Superior temporal gyrus (tissue), 1 donor: ENCODE results near the gene NELFCD.

Experiments
- DNase-seq: peaks from one replicate; pipeline ENCODE4 v3.0.0-alpha.2; 2016; ENCODE audit errors: extremely low spot score

NELFCD gene

DNA sequence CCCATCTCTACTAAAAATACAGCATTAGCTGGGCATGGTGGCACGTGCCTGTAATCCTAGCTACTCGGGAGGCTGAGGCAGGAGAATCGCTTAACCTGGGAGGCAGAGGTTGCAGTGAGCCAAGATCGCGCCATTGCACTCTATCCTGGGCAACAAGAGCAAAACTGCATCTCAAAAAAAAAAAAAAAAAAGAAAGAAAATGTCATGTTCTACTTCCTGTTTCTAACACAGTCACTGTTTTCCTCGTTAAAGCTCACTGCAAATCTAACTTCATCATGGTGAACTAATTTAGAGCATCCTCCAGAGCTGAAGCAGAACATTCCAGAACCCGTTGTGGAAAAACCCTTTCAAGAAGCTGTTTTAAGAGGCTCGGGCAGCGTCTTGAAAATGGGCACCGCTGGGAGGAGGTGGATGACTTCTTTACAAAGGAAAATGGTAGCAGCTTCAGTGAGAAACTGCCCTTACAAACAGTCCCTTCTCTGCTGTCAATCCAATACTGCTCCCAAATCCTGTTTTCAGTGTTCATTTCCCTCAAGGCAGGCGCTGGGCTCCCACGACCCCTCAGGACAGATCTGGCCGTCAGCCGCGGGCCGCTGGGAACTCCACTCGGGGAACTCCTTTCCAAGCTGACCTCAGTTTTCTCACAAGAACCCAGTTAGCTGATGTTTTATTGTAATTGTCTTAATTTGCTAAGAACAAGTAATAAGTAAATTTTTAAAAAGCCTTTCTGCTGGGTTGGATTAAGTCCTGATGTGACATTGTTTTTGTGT, 13.5 kb downstream of the NELFCD start:
- DNase-seq, result no peak

- no peak for DNase-seq
These were observed 14.6 kb downstream of the NELFCD start for GRCh38 chr20:58995461-58996225.

GRCh38 chr20:58996226-58996611, 15.2 kb downstream of the NELFCD start:
- DNase-seq, result no peak

DNA sequence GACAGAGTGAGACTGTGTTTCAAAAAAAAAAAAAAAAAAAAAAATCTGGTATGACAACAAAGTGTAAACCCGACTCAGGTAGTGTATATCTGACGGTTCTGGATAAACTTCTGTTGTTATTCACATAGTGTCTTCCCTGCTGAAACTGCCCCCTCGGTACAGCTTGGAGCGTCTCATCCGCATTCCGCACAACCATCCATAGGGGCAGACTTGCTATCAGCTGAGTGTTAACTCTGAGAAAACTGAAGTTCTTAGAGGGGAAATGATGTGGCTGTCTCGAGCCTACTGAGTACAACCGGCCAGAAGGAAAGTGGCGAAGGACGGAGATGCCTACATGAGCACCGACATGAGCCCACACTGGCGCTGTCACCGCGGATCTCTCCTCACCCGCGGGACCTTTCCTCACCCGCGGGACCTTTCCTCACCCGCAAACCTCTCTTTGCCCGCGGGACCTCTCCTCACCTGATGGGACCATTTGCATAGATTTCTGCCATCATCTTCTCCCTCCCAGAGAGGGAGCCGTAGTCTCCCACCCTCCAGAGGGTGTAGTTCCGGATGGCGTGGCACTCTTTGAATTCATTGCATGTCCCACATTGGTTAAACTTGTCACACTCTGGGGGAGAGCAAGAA, 16.2 kb downstream of the NELFCD start:
- no peak for DNase-seq

DNA sequence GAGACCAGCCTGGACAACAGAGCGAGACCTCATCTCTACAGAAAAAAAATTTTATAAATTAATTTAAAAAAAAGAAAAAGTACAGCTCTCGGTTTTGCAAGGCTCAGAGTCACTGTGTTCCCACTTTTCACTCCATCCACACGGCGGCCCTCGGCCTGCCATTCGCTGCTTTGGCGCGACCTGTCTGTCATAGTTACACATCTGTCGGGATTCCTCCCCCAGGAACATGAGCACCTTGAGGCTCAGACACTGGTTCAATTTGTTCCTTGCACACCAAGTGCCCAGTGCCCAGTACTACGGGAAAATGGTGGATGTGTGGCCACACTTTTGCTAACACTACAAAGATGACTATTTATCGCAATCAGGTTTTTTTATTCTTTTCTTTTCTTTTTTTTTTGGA, 17.6 kb downstream of the NELFCD start:
- DNase-seq, result no peak

- DNase-seq, result no peak
These were observed 19.3 kb downstream of the NELFCD start for GRCh38 chr20:59000326-59000725.

- no peak for DNase-seq
These were observed 20.0 kb downstream of the NELFCD start for GRCh38 chr20:59001068-59001448.

DNA sequence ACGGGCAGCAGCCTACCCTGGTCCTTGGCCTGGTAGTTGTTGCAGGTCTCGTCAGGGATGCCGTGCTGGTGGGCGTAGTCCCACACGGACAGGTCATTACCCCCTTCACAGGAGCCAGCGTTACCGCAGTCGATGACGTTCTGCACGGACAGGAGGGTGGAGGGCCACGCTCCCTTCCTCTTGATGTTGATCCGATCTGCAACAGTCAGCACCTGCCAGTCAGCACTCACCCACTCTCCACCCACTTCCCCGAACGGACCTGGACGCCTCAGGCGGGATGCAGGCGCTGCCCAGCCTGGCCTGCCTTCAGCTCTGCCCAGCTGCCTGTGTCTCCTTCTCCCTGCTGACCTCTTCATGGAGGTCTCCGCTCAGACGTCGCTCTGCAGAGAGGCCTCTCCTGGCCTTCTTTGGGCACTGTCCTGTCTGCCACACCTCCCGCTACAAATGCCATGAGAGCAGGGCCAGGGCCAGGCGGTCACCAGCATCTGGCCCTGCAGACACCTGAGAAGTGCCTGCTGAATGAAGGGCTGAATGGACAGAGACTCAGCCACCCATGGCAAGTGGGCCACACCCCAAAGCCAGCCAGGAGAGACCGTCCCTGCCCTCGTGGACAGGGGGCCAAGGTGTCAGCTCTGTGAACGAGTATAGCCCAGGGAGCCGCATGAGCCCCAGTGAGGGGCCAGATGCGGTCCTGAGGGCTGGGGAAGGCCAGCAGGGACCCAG, 20.6 kb downstream of the NELFCD start:
- no peak for DNase-seq

DNA sequence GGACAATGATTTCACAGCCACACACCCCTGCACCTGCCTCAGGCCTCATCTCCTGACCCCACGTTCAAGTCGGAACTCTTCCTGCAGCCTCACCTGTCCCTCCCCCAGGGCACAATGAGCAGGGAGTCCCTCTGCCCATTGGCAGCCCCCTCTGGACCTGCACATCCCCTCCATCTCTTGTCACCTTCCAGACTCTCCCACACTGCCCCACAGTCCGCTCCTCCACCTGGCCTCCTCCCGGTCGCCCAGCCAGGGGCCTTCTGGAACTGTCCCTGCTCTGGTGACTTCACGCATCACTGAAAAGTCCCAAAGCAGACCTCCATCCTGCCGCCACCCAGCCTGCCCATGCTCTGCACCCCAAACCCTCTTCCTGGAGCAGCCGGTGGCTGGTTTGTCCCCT, 21.3 kb downstream of the NELFCD start:
- DNase-seq, result no peak

GRCh38 chr20:59002874-59003399, 21.9 kb downstream of the NELFCD start:
- DNase-seq, result no peak

DNA sequence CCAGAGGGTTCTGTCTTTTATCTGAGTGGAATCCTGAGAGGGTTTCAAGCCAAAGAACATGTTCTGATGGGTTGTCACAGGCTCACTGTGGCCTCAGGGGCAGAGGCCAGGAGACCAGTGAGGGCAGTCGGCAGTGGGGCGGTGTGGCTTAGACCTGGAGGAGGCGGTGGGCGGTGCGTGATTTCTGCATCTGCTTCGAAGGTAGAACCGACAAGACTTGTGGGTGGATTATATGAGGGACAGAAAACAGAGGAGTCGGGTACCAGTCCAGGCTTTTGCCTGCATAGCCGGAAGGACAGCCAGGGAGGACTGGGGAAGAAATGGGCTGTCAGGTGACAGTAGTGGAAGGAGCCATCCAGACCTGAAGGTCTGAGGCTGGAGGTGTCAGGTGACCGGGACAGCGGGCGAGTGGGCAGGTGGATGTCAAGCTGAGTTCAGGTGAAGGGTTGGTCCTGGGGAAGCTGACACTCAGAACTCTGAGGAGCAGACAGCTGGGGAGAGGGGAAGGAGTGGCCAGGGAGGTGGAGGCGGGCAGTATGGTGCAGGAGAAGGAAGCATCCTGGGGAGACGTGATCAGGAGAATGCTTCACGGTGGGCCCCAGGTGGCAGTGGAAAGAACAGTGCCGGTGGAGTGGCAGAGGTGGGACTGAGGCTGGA, 22.9 kb downstream of the NELFCD start:
- DNase-seq, result no peak

- no peak for DNase-seq
These were observed 23.4 kb downstream of the NELFCD start for GRCh38 chr20:59004493-59004762.

- DNase-seq, result no peak
These were observed 23.9 kb downstream of the NELFCD start for GRCh38 chr20:59004763-59005522.

DNA sequence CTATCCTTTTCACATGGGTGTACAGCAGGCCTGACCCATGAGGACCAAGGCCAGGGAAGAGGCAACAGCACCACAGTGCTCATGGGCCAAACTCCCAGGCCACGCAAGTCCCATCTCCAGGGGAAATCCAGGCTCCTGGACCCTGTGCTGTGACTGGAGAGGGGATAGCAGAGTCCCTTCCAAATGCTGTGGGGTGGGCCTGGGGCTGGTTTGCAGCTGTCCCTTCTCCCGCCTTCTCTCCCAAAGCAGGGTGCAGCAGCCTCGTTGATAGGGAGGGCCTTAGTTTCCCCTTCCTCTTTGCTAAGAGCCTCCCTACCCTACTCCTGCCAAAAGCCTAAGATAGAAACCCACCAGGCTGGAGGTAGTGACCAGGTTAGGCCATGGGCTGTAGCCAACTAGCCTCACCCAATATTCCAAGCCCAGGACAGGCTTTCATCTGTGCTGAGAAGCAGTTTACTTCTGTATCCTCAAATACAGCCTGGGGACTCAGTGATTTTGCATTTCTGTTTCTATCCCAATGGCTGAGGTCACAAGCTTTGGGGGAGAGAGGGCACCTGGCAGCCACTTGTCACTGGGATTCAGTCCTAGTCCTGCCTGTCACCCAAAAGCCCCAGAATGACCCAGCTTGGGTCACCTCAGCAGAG, 24.6 kb downstream of the NELFCD start:
- DNase-seq, result no peak

GRCh38 chr20:59006167-59006863, 25.3 kb downstream of the NELFCD start:
- no peak for DNase-seq

DNA sequence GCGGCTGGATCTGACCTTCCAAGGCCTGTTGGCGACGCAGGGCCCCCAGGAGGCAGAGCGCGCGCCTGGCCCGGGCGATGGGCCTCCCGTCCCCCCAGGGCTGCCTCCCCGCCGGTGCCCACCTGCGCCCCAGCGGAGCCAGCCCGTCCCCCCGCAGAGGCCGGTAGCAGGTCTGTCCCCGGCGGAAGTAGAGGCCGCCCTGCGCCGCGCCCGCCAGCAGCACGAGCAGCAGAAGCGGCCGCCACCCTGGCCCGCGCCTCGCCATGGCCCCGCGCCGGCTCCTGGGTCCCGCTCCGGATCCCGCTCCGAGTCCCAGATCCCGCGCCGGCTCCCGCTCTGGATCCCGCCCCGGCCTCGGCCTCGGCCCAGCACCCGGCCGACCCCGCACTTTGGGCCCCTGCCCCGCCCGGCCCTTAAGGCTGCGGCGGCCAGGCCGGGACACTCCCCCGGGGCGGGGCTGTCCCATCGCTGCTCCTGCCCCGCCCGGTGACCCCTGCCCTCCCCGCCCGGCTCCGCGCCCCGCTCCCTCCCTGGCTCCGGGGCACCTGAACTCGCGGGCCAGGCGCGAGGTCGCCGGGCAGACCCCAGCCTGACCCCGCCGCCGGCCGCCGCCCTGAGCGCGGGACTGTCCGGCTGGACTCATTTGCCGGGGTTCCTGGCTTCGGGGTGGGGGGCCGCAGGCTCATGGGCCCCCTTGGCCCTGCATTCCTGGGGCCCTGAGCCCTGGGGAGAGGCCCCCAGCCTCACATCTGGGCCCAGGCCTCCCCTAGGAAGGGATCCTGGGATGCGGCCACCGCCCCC, 26.0 kb downstream of the NELFCD start, which contains the start of gene CTSZ:
Gene CTSZ, minus strand, starts transcription at position 391 of the 801 bp plus-strand sequence. Its CDS starts 126 bp downstream, at position 265.
- no peak for DNase-seq

DNA sequence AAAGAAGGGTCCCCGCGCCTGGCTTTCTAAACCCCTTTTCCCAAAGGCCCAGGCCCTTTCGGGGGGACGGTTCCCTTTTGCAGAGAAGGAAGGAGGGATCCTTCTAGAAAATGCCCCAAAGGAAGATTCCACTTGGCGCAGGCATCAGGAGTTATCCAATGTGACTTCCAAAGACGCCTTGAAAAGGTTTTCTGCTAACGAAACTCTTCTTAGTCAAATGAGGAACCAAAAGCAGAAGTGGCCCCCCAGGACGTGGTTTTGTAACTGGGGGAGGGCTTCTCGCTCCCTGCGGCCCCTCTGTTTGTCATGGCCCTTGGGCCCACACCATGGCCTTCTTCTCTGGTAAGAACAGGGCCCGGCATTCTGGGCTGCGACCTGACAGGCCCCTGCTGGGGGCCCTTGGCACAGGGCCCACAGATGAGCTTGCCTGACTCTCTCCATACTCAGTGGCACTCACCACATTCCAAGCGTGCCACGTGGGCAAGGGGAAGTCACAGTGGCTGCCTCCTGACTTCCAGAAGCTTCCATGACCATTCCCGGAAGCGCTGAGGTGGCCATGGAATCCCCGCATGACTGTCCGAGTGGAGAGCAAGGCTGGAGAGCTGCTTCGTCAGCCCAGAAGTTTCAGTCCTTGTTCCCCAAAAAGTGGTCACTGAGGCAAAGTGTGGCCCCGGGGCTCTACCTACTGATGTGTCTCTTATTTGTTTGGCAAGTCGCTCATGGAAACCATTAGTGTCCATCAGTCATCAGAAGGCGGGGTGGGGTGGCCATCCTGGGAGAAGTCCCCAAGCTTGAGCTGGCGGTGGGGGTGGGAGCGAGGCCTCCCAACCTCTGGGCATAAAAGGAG, 26.8 kb downstream of the NELFCD start:
- DNase-seq, result no peak
